Left cardiac atrium (tissue), 4 donors: ENCODE results near the gene CLDN34. TPM values are rescaled to one million over a fixed set of nuclear protein-coding genes. Genes with fewer than 3 reads are reported as not detected.

ENCODE experiments used
- ATAC-seq, 2 donors: fragments of 200-7000 bp; cut with Tn5 transposase; one replicate each; pipeline ENCODE4 v1.9.1; 2020; ENCODE audit warnings: mild to moderate bottlenecking in 2 of 2, moderate library complexity in 2 of 2
- DNase-seq: peaks from one replicate; pipeline ENCODE4 v3.0.0-alpha.2; 2020
- intact Hi-C, 2 donors: fragments of 100-400 bp; cut with DNase I; formaldehyde crosslinking; loops; one replicate each; pipeline versions ENCODE4 v1.14.1 to v1.15.1; 2022 to 2023
- long read RNA-seq: library from polyadenylated mRNA; unstranded; transcript quantifications from one replicate; pipeline ENCODE4 v2.0.0, GENCODE V29; 2021
- total RNA-seq, 2 donors: library from RNA; stranded (reverse); fragmentation: NEBNext Ultra II Directional; extraction: Animal tissue kit (Norgen Biotek cat#: 25700); gene quantifications; one replicate each; pipeline ENCODE4 v1.2.1, GENCODE V29; 2021
- donor health status: DM: no; HTN: yes; CAD: no.
- donor health status: DM: no; HTN: yes; CAD: no; lungs with severe emphysema.
- donor health status: DM: yes; HTN: yes; CAD: no.
- donor health status: Dilated cardiomyopathy.

The CLDN34 gene
- total RNA-seq: not detected
- long read RNA-seq: 0 reads

GRCh38 chrX:9966775-9967408 lies at the start of gene CLDN34:
Gene CLDN34 (plus strand): TSS chrX:9967358. CDS start chrX:9967358, 0 bp downstream.
- ATAC-seq: no peak
- intact Hi-C loops: no loop called here
- DNase-seq: no peak

DNA sequence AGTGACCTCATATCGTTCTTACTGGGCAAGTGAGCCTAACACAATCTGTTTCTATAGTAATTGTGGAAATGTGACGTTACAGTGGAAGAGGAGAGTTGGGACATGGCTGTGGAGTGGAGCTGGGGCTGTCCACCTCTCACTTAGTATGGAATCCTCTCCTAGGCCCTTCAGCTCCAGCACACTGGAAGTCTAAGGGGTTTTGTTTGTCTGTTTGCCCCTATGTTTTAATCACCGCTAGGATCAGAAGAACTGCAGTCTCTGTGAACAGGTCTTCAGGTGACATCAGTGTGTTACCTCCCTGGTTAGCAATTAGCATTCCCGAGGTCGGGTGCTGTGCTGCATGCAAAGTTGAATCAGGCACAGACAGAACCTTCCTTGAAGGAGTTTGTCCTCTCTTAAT lies 49.3 kb upstream of the CLDN34 start:
- DNase-seq (no peak), ATAC-seq (no peak)
- intact Hi-C loops: no loop called here

DNA sequence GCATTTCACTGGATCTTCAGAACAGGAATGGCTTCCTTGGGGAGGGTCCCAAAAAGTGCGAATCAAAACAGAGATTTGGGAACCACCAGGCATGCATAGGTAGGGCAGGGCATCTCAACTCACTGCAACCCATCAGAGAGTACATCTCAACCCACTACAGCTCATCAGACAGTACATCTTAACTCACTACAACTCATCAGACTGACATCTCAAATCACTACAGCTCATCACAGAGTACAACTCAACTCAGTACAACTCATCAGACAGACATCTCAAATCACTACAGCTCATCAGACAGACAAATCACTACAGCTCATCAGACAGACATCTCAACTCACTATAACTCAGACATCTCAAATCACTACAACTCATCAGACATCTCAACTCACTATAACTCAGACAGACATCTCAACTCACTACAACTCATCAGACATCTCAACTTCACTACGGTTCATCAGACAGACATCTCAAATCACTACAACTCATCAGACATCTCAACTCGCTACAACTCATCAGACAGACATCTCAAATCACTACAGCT lies 47.5 kb upstream of the CLDN34 start:
- intact Hi-C loops: no loop called here
- ATAC-seq: no peak
- no peak for DNase-seq

- no peak for DNase-seq
- intact Hi-C loops: no loop called here
- ATAC-seq: no peak
Observed at GRCh38 chrX:9921407-9921806, 45.8 kb upstream of the CLDN34 start.

DNA sequence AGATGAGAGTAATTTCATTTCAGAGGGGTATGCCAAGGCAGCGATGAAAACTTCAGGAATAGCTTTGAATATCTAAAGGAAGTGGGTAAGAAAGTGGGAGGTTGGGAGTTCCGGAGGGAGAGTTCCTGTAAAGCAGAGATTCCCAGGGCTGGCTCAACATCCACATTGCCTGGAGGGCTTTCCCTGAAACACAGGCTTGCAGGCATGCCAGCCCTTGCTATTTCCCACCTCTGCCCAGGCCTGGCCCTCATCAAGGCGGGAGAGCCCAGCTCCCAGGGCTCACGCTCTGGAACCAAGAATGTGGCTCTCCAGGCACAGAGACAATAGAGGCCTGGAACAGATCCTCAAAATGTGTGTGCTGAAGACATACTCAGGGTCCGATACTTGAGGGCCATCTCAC lies 43.8 kb upstream of the CLDN34 start:
- intact Hi-C loops: no loop called here
- ATAC-seq (no peak), DNase-seq (no peak)

DNA sequence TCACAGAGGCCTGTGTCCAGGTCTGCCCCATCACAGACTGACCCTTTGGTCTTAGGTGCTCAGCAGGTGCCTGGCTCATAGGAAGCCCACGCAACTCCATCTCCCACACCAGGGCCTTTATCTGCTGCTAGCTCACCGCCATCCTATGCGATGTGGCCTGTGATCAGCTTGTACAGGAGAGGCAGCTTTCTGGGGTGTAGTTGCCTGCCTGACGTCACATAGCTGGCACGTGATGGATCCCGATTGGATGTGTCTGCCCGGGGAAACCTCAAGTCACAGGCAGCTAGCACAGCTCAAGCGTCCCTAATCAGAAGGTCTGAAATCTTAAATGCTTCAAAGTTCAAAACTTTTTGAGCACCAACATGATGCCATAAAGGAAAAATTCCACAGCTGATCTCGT lies 41.2 kb upstream of the CLDN34 start:
- ATAC-seq: no peak
- DNase-seq: no peak
- intact Hi-C loops: no loop called here

DNA sequence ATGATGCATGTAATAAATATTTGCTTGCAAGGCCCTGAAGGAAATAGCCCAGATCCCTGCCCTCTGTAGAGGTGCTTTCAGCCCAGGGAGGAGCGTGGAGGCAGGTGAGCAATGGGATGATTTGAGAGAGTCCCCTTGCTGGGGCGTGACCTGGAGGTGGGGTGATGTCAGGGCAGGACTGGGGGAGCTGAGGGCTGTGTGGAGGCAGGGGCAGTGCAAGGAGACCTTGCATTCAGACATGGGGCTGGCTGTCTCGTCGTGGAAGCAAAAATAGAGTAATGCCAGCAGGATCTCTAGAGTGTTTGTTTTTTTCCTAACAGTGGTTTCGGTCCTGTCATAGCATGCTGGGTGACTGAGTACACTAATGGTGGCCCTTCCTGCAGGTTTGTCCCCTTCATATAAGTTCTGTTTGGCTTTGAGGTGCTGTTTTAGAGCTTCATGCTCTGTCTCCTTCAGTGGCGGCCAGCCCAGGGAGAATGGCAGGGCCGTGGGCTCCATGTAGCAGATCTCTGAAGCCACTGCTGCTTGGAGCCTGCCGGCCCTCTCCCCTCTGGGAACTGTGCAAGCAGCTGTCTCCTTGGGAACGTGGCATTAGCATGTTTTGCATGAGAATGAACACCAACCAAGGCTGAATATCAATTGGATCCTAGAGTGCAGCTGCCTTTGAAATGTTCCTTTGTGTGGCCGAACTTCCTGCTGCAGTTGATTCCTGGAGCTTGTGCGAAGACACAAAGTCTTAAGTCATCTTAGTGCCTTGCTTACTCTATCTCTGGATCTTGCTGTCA lies 39.3 kb upstream of the CLDN34 start:
- ATAC-seq (no peak), DNase-seq (no peak)
- intact Hi-C loops: no loop called here

- ATAC-seq (no peak), DNase-seq (no peak)
- intact Hi-C loops: no loop called here
Observed at GRCh38 chrX:9935436-9935835, 31.7 kb upstream of the CLDN34 start.

GRCh38 chrX:9937761-9938160 lies 29.4 kb upstream of the CLDN34 start:
- ATAC-seq (no peak), DNase-seq (no peak)
- intact Hi-C loops: no loop called here

DNA sequence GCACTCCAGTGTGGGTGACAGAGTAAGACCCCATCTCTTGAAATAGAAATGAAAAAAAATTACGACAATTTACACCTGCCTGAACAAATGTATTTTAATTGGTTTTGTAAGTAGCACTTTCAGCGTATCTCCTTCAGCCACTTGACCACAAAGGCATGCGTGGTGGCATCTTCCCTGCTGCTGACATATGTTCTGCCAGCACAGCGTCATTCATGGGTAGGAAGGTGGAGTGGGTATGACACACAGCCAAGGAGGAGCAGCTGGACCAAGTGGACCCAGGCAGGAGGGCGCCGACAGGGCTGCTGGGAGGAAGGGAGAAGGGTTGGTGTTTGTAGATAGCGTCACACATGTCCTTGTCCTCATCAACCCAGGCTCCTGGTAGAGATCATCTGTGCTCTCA lies 28.6 kb upstream of the CLDN34 start:
- no peak for DNase-seq
- intact Hi-C loops: no loop called here
- ATAC-seq: no peak

GRCh38 chrX:9940421-9940820 lies 26.7 kb upstream of the CLDN34 start:
- DNase-seq (no peak), ATAC-seq (no peak)
- intact Hi-C loops: no loop called here

DNA sequence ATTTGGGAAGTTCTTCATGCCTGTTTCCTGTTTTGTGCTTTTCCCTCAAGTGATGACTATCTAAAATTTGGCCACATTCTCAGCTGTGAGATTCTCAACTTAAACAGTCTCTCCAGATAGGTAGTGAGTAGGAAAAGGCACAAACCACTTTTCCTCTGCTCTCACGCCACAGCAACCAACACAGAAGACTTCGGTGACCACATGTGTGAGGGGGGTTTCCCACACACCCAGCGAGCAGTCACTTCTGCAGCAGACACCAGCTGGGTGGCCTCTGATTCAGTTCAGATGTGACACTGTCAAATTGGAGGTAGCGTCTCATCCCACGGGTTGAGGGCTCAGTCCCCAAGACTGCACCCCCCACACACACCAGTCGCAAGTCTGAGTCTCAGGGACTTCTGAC lies 25.1 kb upstream of the CLDN34 start:
- DNase-seq: no peak
- ATAC-seq: no peak
- intact Hi-C loops: no loop called here

GRCh38 chrX:9943420-9943819 lies 23.7 kb upstream of the CLDN34 start:
- intact Hi-C loops: no loop called here
- no peak for DNase-seq
- no peak for ATAC-seq

GRCh38 chrX:9947131-9947794 lies 19.9 kb upstream of the CLDN34 start:
- intact Hi-C loops: no loop called here
- DNase-seq (no peak), ATAC-seq (no peak)

DNA sequence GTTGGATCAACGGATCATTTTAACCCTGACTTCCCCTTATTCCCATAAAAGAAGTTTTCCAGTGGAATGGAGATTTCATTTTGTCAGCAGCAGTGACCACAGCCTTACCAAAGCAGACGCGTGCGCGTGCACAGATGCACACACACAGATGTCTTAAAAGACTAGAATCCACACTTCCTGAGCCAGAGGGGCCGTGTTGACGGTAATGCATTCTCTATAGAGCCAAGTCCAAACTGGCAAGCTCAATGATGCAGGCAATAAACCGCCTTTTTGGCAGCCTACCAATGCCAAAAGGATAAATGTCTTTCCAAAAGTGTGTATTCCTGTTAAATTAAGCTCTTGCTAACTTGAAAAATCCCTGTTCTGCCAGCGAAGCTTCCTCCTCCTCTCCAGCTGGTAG lies 18.8 kb upstream of the CLDN34 start:
- ATAC-seq (no peak), DNase-seq (no peak)
- intact Hi-C loops: no loop called here

GRCh38 chrX:9952300-9952699 lies 14.9 kb upstream of the CLDN34 start:
- ATAC-seq (no peak), DNase-seq (no peak)
- intact Hi-C loops: no loop called here

DNA sequence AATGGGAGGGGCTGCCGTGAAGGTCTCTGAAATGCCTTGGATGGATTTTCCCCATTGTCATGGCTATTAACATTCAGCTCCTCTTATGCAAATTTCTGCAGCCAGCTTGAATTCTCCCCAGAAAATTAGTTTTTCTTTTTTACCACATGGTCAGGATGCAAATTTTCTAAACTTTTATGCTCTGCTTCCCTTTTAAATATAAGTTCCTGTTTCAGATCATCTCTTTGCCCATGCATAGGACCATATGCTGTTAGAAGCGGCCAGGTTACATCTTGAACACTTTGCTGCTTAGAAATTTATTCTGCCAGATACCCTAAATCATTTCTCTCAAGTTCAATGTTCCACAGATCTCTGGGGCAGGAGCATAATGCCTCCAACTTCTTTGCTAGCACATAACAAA lies 13.8 kb upstream of the CLDN34 start:
- intact Hi-C loops: no loop called here
- DNase-seq: no peak
- no peak for ATAC-seq

GRCh38 chrX:9955506-9955905 lies 11.7 kb upstream of the CLDN34 start:
- ATAC-seq (no peak), DNase-seq (no peak)
- intact Hi-C loops: no loop called here

DNA sequence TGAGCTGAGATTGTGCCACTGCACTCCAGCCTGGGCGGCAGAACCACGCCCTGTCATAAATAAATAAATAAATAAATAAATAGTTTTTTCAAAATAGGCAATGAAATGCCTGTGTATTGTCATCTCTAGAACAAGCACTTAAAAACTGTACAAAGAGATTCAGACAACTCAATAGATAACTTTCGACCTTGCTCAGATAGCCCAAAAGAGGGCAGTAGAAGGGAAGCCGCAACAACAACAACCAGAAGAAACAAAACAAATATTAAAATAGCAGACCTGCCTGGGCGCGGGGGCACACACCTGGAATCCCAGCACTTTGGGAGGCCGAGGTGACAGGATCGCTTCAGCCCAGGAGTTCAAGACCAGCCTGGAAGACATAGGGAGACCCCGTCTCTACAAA lies 9.4 kb upstream of the CLDN34 start:
- DNase-seq (no peak), ATAC-seq (no peak)
- intact Hi-C loops: no loop called here

DNA sequence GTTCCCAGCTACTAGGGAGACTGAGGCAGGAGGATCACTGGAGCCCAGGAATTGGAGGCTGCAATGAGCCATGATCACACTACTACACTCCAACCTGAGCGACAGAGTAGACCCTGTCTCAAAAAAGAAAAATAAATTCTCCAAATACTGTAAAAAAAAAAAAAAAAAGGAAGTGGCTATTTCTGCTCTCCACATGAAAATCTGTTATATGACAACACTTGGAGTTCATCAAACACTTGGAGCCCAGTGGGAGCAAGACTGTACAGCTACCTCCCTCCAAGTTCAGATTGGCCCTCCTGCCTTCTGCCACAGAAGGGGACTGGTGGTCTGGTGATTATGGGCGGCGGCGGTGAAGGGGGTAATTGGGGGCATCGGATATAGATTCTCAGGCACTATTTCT lies 9.0 kb upstream of the CLDN34 start:
- DNase-seq (no peak), ATAC-seq (no peak)
- intact Hi-C loops: no loop called here
